Measurements from ENCODE around the gene TRPV3.

DNA sequence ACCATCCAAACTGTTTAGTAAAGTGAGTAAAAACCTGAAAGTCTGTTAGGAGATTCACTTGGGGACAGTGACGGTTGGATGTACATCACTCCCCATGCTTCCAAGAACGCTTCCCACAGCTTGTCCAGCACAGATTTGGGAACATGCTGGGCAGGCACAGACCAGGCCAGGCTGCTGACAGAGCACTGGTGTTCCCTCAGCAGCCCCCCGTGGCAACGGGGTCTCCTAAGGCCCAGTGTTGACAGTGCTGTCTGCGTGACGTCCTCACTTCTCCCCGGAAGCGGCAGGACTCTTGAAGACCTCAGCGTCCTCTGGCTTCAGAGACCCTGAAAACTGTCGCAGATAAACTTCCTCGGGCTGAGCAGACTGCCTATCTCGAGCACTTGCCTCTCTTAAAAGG is 8.9 kb upstream of the TRPV3 start:
- TF ChIP-seq, protein P1, sequence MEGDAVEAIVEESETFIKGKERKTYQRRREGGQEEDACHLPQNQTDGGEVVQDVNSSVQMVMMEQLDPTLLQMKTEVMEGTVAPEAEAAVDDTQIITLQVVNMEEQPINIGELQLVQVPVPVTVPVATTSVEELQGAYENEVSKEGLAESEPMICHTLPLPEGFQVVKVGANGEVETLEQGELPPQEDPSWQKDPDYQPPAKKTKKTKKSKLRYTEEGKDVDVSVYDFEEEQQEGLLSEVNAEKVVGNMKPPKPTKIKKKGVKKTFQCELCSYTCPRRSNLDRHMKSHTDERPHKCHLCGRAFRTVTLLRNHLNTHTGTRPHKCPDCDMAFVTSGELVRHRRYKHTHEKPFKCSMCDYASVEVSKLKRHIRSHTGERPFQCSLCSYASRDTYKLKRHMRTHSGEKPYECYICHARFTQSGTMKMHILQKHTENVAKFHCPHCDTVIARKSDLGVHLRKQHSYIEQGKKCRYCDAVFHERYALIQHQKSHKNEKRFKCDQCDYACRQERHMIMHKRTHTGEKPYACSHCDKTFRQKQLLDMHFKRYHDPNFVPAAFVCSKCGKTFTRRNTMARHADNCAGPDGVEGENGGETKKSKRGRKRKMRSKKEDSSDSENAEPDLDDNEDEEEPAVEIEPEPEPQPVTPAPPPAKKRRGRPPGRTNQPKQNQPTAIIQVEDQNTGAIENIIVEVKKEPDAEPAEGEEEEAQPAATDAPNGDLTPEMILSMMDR (IDR thresholded peaks at IDR 0.05; ENCODE audit: low read depth, low read length, poor library complexity, severe bottlenecking) = no peak
- no peak for TF ChIP-seq EZH2phosphoT487 (IDR thresholded peaks at IDR 0.05; ENCODE audit: borderline replicate concordance, low read length)
